HG02571 (cell line): Measurements from ENCODE around the gene GLT8D1.

Experiments used
- ATAC-seq: cut with Tn5 transposase; IDR thresholded peaks from one replicate; pipeline ENCODE4 v1.9.1; 2021; ENCODE audit warnings: mild to moderate bottlenecking, moderate library complexity; ENCODE audit not compliant: unreplicated experiment

The GLT8D1 gene

GRCh38 chr3:52712291-52713212, 7.0 kb upstream of the GLT8D1 start:
- ATAC-seq: no peak

GRCh38 chr3:52710512-52710911, 4.9 kb upstream of the GLT8D1 start:
- ATAC-seq: no peak

GRCh38 chr3:52707585-52707984, 2.0 kb upstream of the GLT8D1 start:
- ATAC-seq: no peak

- no peak for ATAC-seq
Measured at GRCh38 chr3:52705438-52705687, 228 bp downstream of the GLT8D1 start.

GRCh38 chr3:52704611-52705437, 767 bp downstream of the GLT8D1 start:
- no peak for ATAC-seq

GRCh38 chr3:52703341-52703740, 2.2 kb downstream of the GLT8D1 start:
- ATAC-seq: no peak

- no peak for ATAC-seq
Measured at GRCh38 chr3:52697632-52697965, 8.0 kb downstream of the GLT8D1 start.

GRCh38 chr3:52696830-52697631, 8.6 kb downstream of the GLT8D1 start:
- ATAC-seq: no peak

- ATAC-seq: no peak
Measured at GRCh38 chr3:52695798-52696671, 9.6 kb downstream of the GLT8D1 start.

- no peak for ATAC-seq
Measured at GRCh38 chr3:52694528-52695189, 10.9 kb downstream of the GLT8D1 start.

- no peak for ATAC-seq
Measured at GRCh38 chr3:52693071-52693470, 12.5 kb downstream of the GLT8D1 start.

GRCh38 chr3:52690560-52690959, 15.0 kb downstream of the GLT8D1 start:
- ATAC-seq: no peak

- ATAC-seq: no peak
Measured at GRCh38 chr3:52689151-52689550, 16.4 kb downstream of the GLT8D1 start.

- ATAC-seq: no peak
Measured at GRCh38 chr3:52688266-52688665, 17.3 kb downstream of the GLT8D1 start.

- ATAC-seq: peak; percentile 69
Measured at GRCh38 chr3:52685709-52686691, 19.6 kb downstream of the GLT8D1 start, which contains the start of the genes GNL3 and PBRM1. GNL3 (plus strand) TSS chr3:52686032; CDS start chr3:52686093, 61 bp downstream. PBRM1 (minus strand) TSS chr3:52685913.

- ATAC-seq: peak; percentile 70
Measured at GRCh38 chr3:52685285-52685708, 20.3 kb downstream of the GLT8D1 start.

GRCh38 chr3:52684184-52684583, 21.4 kb downstream of the GLT8D1 start:
- no peak for ATAC-seq

- ATAC-seq: no peak
Measured at GRCh38 chr3:52683611-52684010, 22.0 kb downstream of the GLT8D1 start.

GRCh38 chr3:52682016-52682415, 23.6 kb downstream of the GLT8D1 start:
- no peak for ATAC-seq
